ENCODE measurements around the gene CABLES1.

- TF ChIP-seq CTCF (IDR thresholded peaks at IDR 0.05; ENCODE audit: borderline replicate concordance, extremely low read depth, low read length, poor library complexity, severe bottlenecking) (no peak), EZH2 (IDR thresholded peaks at IDR 0.05; ENCODE audit: borderline replicate concordance, low read depth, low read length, severe bottlenecking) (no peak)
These were observed 26.8 kb upstream of the CABLES1 start for GRCh38 chr18:23108496-23108895.
